H4 (cell line): ENCODE measurements around the gene PDPK1. TPM values are rescaled to one million over a fixed set of nuclear protein-coding genes. Genes with fewer than 3 reads are reported as not detected.
A peak's percentile ranks its signal among the peaks of the same experiment; 100 is the strongest.

Experiments used
- DNase-seq: peaks from one replicate; pipeline ENCODE4 v3.0.0-alpha.2; 2015; ENCODE audit warnings: low spot score
- total RNA-seq: library from RNA; depleted of rRNA; stranded (reverse); fragments of >200 nt; shearing (Covaris generic); gene quantifications from 2 replicates; pipeline ENCODE4 v1.2.3, GENCODE V29; 2014

The PDPK1 gene
- total RNA-seq, 1 experiment from 2014 or later, result 8.2 TPM

DNA sequence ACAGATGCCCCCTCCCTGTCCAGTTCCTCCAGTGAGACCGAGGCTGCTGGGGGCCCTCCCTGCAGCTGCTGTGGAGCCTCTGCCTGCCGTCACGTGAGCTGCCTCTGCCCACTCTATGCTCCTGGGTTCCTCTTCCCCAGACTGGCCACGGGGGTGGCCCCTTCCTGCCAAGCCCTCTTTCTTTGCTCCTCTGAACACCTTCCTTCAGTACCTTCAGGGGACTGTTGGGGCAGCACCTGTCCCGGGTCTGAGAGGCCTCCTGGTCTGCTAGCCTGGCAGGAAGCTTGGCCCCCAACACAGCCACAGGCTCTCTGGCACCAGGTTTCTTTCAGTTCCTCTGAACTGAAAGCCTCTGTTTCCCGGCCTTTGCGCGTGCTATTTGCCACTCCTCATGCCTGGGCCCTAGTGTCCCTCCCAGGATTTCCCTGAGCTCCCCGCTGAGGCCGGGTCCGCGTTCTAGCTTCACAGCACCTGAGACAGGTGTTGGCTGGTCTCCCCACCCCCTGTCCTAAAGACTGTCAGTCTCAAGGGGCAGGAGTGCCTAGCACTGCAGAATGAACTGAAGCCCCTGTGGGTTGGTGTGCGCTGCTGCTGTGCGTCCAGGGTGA, 30.7 kb upstream of the PDPK1 start:
- DNase-seq, result no peak

DNA sequence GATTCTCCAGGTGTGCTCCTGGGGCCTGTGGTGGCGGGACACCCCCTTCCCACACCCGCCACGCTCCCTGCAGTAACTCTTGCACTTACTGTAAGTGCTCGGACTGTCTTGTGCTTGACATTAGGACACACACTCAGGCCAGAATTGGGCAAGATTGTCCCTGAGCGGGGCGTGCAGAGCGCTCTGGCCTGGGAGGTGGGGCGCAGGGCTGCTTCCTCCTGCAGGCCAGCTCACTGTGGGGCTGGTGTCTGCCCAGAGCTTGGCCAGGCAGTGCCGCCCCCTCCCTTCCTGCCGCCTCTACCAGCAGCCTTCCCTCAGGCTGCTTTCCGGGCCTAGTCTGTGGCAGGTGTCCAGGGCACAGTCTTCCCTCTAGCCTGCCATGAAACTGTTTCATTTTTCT, 30.2 kb upstream of the PDPK1 start:
- DNase-seq, result no peak

DNA sequence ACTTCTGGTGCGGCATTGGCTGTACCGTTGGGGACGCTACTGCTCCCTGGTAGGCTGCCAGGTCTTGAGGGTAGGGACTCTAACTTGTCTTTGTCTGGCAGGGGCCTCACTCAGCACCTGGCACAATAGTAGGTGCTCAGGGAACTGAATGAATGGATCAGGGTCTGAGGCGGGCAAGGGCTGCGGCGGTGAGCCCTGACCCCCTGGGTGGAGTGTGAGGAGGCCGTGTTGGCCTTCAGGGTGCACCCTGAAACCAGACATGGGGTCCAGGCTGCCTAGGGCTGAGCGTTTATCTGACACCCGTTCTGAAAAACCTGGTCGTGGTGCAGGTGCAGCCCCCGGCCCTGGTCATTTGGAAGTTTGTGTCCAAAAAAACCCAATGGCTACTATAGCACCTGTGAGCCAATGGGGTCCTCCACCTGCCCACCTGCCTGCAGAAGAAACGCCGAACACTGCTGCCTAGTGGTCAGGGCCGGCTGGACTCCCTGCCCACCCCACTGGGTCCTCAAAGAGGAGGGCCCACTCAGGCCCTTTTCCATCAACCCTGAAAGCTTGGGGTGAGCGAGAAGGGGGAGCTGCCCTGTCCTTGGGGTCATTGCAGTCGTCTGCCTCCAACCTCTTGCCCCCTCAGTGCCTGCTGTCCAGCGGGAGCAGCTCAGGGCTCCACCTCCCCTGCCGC, 29.0 kb upstream of the PDPK1 start:
- no peak for DNase-seq

DNA sequence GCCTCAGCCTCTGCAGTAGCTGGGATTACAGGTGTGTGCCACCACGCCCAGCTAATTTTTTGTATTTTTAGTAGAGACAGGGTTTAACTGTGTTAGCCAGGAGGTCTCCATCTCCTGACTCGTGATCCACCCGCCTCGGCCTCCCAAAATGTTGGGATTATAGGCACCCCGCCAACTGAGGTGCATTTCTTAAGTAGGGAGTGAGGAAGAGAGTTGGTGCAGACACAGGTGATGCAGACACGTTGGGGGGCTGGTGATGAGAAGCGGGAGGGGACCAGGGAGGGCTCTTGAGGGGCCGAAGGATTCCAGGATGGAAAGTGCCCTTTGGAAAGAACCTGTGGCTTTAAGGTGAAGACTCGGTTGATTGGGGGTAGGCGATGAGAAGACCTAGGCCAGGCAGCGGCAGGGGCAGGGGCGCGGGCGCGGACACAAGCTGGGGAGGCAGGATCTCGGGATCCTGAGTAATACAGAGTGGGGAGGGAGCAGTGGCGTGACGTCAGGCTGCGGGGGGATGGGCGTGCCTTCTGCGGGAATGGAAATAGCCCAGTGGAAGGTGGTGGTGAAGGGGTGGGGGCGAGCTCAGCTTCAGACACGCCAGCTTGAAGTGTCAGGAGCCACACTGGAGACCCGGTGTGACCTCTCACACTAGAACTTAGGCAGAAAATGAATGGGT, 26.6 kb upstream of the PDPK1 start:
- no peak for DNase-seq

DNA sequence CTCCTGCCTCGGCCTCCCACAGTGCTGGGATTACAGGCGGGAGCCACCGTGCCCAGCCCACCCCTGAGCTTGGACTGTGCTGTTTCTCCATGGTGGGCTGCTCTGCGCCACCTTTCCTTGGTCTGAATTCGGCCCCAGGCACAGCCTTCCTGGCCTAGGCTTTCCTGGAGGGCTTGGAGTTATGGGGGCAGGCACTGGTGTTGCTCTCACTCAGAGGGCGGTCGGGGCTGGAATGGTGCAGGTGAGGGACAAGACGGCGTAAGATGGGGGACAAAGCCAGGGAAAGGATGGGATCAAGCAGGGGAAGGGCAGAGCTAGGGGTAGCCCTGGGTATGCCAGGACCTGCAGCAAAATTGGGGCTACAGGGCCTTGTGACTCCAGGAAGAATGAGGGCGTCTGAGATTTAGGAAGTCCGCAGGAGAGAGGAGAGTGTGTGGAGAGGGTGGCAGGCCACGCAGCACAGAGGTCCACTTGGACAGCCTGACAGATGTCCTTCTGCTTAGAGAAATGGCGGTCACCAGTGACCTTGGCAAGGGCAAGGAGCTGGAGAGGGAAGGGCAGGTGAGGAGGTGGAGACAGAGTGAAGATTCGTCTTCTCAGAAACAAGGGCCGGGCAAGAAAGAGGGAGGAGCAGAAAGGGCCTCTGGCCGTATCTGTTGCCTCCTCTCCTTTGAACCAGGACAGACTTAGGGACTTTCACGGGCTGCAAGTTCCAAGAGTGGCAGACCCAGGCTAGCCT, 25.7 kb upstream of the PDPK1 start:
- DNase-seq, result no peak

DNA sequence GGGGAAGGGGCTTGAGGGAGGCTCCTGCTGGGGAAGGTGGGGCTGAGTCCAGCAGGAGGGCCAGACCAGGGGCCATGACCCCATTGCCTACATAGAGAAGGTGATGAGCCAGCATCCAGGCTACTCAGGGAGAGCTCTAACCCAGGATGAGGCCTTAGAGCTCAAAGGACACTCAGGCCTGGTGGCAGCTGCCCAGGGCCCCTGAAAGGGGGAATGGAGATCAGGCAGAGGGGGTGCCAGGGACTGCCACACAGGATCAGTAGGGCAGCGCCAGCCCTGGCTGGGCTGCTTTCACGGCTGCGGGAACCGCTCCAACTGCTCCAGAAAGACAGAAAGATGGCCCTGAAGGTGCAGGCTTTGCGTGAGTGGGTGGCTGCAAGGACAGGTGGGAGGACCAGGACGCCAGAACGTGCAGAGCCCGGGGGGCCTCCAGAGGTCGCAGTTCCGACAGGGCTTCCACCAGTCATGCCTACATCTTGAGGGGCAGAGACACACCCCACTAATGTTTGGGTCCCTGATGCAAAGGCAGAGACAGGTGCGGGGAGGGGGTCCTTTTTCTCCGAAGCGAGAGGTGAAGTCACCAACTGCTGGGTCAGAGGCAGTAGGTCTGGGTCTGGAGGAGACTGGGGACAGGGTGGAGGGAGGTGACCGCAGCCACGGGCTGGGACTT, 25.0 kb upstream of the PDPK1 start:
- DNase-seq, result no peak

DNA sequence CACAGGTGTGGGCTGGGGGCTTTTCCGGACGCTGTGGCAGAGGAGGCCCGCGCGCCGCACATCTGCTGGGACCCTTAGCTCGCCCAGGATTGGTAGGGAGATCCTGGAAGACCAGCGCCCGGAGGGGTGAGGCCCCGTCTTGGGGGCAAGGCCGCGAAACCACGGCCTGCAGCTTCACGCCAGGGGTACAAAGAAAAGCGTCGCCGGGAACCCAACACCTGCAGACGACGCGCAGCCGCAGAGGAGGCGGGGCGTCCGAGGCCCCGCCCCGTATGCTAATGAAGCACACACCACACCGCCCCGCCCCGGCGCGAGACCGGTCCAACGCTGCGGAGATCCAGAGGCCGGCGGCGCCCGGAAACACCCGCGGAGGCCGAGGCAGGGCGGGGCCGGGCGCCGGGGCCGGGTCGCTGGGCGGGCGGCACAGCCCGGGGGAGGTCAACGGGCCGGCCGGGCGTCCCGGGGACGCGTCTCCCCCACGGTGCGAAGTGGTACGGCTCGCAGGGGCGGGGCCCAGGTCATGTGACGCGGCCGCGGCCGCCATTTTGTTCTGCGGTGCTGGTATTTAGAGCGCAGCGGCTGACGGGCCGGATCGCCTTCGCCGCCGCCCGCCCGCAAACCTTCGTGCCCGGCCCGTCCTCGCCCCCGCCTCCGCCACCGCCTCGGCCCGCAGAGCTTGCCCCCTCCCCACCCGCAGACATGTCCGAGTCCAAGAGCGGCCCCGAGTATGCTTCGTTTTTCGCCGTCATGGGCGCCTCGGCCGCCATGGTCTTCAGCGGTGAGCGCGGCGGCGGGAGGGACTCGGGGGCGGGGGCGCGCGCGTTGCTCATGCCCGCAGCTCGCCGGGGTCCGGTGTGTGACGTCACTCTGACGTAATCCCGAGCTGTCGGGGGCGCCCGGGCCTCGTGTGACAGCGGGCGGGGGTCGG, 24.2 kb upstream of the PDPK1 start, which contains the start of gene ATP6V0C:
TSS of gene ATP6V0C (plus strand) at position 548 of the 928 bp plus-strand sequence. CDS start at position 700, 152 bp downstream.
- DNase-seq, result peak; percentile 72

DNA sequence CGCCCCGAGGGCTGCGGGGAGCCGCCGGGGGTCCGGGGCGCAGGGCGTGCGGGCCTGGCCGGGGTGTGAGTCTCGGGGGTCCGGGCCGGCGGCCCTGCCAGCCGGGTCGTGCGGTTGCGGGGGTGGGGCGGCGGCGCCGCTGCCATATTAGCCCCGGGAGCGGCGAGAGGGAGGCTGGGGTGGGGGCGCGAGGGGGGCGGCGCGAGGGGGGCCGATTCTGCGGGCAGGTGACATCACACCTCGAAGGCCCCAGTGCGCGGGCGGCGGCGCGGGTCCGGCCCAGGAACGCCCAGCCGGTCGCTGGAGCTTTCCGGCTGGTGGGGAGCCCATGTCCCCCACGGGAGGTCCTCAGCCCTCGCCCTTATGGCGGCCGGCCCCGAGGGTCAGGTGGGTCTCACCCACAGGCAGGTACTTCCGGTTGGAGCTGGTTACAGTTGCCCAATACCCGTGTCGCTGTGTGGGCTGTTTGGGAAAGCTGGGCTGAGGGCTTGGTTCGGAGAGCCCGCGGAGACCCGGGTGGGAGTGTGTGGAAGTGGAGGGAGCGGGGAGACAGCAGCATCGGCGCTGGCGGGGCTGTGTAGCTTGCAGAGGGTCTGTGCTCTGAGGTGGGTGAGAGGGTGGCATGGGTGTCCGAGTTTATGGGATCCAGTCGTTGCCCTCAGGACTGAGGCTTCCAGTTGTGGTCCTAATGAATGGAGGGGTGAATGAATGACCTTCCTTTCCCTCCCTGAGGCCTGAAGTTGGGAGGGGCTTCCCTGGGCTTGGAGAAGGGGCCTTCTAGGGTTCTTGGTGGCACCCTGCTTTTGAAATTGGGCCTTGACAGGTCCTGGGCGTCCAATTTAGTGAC, 23.3 kb upstream of the PDPK1 start:
- DNase-seq, result no peak

DNA sequence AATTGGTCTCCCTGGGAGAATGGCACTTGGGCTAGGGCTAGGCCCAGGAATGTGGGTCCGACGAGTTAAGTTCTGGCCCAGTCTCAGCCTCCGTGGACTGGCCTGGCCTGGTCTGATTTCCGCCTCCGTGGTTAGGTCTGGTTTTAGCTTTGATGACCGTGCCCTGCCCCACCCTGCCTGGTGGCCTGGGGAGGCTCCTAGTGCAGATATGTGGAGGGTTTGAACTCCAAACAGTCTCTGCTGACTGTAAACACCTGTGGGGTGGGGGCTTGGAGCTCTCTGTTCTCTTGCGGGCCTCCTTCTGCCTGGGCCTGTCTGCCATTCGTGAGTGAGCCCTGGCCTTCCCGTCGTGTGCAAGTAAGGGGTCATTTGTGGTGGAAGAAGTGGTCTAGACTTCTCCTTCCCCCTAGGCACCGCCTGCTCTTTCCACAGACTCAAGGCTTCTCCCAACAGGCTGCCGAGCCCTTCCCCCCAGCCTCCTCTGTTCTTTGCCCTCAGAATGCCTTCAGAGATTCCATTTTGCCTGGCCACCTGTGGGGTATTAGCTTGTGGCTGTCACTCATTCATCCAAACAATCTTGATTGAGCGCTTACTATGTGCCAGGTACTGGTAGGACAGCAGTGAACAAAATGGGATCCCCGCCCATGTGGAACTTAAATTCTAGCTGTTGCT, 22.5 kb upstream of the PDPK1 start:
- DNase-seq, result no peak

DNA sequence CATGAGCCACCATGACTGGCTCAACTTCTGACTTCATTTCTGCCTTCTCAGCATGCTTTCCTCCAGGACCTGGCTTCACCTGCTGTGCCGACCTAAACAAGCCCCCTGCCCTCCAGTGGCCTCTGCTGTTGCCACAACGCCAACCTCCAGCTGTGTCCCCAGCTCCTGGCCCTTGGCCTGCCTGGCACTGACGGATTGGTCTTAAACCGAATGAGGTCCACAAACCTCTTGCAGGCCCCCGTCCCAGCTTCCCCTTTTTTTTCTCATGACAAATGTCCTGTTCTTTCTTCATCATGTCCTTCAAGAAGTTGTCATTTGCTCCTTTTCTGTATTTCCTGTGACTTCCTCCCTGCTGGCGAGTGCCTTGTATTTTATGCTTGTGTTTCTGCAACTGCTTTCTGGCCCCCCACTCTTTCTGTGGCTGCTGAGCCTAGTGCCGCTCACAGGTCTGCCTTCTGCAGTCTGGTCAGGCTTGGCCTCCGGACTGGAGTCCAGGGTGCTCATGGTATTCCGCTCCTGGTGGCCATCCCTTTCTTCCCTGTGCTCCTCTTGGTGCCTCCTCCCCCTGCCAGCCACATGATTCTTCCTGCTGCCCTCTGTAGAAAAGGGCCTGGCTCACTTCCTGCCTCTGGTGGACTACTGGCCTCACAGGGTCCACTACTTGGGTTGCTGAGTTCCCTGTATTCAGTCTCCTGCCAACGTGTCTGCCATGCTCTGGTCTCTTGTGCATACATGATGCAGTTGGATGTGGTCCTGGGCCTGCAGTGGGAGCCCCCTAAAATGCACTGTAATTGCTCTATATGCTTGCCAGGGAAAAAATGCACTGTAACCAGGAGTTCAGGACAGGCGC, 21.2 kb upstream of the PDPK1 start:
- no peak for DNase-seq

DNA sequence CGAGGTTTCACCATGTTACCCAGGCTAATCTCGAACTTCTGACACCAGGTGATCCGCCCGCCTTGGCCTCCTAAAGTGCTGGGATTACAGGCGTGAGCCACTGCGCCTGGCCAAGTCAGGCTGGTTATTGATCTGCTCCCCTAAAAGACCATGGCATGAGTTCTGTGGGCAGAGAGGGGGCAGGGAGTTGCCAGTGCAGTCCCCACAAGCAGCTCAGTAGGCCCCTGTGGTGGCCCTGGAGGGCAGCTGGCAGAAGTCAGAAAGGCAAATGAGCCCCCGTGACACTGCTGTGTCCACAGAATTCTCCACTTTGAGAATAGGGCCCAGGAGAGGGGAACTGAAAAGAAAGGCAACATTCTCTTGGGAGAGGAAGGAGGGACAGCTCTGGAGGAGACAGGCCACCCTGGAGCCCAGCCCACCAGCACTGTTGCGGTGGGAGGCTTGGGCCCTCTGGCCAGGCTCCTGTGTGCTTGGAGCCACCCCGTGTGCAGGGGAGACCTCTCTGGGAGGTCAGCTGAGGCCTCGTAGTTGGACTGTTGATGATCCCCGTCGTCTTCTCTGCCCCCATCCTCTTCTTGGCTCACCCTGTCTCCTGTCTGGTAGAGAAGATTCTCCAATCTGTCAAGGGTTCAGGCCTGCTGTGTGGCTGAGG, 19.7 kb upstream of the PDPK1 start:
- DNase-seq, result no peak

DNA sequence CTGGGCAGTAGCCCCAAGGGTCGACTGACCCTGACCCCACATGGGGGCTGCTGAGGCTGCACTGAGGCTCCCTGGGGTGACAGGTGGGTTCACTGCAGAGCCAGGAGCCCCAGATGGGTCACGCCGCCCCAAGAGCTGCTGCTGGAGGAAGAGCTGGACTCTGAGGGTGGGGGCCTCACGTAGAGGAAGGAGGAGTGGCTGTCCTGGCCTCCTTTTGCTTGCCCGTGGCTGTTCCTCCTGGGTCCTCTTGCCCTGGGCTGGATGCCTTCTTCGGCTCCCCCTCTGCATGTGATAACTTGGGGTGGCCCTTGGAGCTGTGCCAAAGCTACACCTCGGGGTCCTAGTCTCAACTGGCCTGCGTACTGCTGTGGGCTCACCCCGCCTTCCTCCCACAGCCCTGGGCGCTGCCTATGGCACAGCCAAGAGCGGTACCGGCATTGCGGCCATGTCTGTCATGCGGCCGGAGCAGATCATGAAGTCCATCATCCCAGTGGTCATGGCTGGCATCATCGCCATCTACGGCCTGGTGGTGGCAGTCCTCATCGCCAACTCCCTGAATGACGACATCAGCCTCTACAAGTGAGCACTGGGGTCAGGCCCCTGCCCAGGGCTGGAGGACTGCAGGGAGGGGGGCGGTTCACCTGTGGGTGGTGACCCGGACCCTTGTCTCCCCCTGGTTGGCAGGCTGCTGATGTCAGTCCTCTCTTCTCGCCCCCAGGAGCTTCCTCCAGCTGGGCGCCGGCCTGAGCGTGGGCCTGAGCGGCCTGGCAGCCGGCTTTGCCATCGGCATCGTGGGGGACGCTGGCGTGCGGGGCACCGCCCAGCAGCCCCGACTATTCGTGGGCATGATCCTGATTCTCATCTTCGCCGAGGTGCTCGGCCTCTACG, 18.8 kb upstream of the PDPK1 start:
- no peak for DNase-seq

DNA sequence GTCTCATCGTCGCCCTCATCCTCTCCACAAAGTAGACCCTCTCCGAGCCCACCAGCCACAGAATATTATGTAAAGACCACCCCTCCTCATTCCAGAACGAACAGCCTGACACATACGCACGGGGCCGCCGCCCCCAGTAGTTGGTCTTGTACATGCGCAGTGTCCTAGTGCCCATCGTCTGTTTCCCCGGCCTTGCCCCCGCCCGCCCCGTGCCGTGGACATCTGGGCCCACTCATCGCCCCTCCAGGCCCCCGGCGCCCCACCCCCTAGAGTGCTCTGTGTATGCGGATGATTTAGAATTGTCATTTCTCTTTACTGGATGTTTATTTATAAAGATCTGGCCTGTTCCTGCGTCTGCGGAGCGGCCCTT, 18.1 kb upstream of the PDPK1 start:
- DNase-seq, result no peak

DNA sequence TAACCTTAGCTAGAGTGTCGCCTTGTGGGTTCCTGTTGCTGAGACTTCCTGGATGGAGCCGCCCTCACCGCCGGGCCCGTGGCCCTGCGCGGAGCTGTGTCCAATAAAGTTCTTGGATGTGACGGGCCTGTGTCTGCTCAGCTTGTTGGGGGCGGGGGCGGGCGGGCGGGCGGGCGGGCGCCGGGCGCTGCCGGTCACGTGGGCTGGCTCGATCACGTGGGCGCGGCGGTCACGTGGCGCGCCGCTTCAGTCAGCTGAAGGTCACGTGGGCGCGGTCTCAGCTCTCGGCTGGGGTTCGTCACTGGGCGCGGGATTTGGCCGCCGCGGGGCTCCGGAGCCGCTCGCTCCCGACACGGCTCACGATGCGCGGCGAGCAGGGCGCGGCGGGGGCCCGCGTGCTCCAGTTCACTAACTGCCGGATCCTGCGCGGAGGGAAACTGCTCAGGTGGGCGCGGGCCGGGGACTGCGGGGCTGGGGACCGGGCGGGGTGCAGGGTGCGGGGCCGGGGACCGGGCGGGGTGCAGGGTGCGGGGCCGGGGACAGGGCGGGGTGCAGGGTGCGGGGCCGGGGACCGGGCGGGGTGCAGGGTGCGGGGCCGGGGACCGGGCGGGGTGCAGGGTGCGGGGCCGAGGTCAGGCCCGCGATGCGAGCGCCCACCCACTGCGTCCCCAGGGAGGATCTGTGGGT, 17.6 kb upstream of the PDPK1 start, which contains the start of gene AMDHD2:
TSS of gene AMDHD2 (plus strand) at position 275 of the 687 bp plus-strand sequence. CDS start at position 363, 88 bp downstream.
- DNase-seq, result peak; percentile 83

DNA sequence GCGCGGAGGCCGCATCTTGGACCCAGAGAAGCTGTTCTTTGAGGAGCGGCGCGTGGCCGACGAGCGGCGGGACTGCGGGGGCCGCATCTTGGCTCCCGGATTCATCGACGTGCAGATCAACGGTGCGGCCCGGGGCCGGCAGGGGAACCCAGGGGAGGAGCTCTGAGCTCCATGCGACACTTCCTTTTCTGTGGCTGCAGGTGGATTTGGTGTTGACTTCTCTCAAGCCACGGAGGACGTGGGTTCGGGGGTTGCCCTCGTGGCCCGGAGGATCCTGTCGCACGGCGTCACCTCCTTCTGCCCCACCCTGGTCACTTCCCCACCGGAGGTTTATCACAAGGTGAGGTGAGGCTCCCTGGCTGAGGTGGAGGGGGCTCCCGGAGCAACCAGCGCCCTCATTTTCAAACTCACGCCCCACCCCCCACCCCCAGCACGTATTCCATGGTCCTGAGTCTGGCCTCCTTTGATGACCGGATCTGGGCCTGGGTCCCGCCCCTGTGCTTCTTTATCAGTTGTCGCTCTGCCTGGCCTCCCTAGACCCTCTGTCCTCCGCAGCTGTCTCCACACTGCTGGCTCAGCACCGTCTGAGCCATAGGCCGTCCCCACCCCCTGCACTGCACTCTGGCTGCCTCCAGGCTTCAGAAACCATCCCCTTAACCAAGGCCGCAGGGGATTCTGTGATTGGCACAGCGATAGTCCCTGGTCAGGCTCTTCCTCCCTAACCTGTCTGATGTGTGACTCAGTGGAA, 16.9 kb upstream of the PDPK1 start:
- no peak for DNase-seq
